OCI-LY3 (cell line): ENCODE measurements around the gene HK2.
A peak's percentile ranks its signal among the peaks of the same experiment; 100 is the strongest.
"Not testable (repeated sequence)": the region's sequence is repeated elsewhere in the genome, so short reads cannot be mapped to it uniquely, and the experiment has no call there.

ENCODE experiments used
- H2AFZ ChIP-seq: fragments of 200-600, 300-600 bp; shearing (Covaris generic); 2 replicates; pipeline ENCODE4 v1.6.0; 2014; ENCODE audit warnings: antibody characterized with exemption, low read depth, low read length
- H3K27ac ChIP-seq: fragments of 200-600, 300-600 bp; sonication (generic); 2 replicates; pipeline ENCODE4 v1.5.1; 2014; ENCODE audit warnings: mild to moderate bottlenecking, low read length, moderate library complexity, mixed read lengths
- H3K27me3 ChIP-seq: fragments of 200-600, 300-600 bp; sonication (generic); 2 replicates; pipeline ENCODE4 v1.6.1; 2014; ENCODE audit warnings: low read depth, low read length, mixed read lengths
- H3K36me3 ChIP-seq: fragments of 200-600, 300-600 bp; sonication (generic); replicated peaks from 2 replicates; pipeline ENCODE3; 2014; ENCODE audit warnings: low read depth, low read length, mixed read lengths
- H3K4me1 ChIP-seq: fragments of 300-600, 200-600 bp; sonication (generic); 2 replicates; pipeline ENCODE4 v1.6.1; 2014; ENCODE audit warnings: low read length, mixed read lengths
- H3K4me2 ChIP-seq: fragments of 200-600, 300-600 bp; sonication (generic); 2 replicates; pipeline ENCODE4 v1.6.1; 2014; ENCODE audit warnings: low read length, mixed read lengths
- H3K4me3 ChIP-seq: fragments of 300-600, 200-600 bp; sonication (generic); 2 replicates; pipeline ENCODE4 v1.5.1; 2014; ENCODE audit warnings: antibody characterized with exemption, mild to moderate bottlenecking, low read length, moderate library complexity
- H3K79me2 ChIP-seq: fragments of 300-600, 200-600 bp; shearing (Covaris generic); 2 replicates; pipeline ENCODE4 v1.6.1; 2014; ENCODE audit warnings: mild to moderate bottlenecking, low read length, mixed read lengths
- H3K9ac ChIP-seq: fragments of 300-600, 200-600 bp; shearing (Covaris generic); 2 replicates; pipeline ENCODE4 v1.6.0; 2014; ENCODE audit warnings: mild to moderate bottlenecking, low read length, moderate library complexity
- H3K9me3 ChIP-seq: fragments of 200-600, 300-600 bp; shearing (Covaris generic); 2 replicates; pipeline ENCODE4 v1.6.1; 2014; ENCODE audit warnings: low read length, mixed read lengths; ENCODE audit not compliant: insufficient read depth
- H4K20me1 ChIP-seq: fragments of 200-600, 300-600 bp; sonication (generic); 2 replicates; pipeline ENCODE4 v1.6.1; 2016; ENCODE audit warnings: low read length, mixed read lengths; ENCODE audit not compliant: insufficient read depth
- EZH2phosphoT487 ChIP-seq: fragments of 200-600 bp; shearing (Covaris generic); IDR thresholded peaks from 2 replicates; pipeline ENCODE4 v1.6.1; 2018; ENCODE audit warnings: antibody characterized with exemption, mixed run types, low read depth
- TF ChIP-seq, protein P1 (sequence below): fragments of 200-600, 300-600 bp; sonication (generic); IDR thresholded peaks from 2 replicates; pipeline ENCODE4 v1.5.1; 2014; ENCODE audit warnings: antibody characterized with exemption, low read length, low read depth

Gene HK2

DNA sequence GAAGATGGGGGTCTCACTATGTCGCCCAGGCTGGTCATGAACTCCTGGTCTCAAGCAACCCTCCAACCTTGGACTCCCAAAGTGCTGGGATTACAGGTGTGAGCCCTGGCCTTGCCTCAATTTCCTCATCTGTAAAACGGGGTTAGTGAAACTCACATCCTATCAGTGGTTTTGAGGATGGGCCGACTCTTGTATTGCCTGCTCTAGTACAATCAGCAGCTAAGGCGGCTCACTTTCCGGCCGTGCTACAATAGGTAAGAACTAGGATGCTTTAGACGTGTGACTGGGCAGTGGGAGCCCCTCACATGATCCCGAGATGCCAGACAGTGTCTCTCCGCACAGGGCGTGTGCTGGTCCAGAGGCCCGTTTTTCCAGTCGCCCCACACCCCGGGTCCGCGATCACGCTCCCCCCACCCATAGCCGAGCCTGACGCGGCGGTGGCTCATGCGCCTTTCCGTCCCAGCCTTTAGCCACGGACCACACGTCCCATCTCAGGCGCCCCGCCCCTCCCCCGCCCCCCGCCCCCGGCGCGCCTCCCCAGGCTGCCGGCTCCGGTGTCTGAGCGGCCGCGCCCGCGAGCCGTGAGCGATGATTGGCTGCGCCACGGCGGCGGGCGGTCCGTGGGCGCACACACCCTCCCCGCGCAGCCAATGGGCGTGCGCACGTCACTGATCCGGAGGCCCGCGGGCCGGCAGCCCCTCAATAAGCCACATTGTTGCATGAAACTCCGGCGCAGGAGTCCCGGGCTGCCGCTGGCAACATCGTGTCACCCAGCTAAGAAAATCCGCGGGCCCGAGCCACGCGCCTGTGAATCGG lies at the start of gene HK2:
Gene HK2 (plus strand): TSS at position 710 of the 816 bp plus-strand sequence. CDS start 454 bp downstream, outside the sequence.
- peak within 1 kb of the TSS; percentile 89 for H3K4me2 ChIP-seq
- H3K27me3 ChIP-seq: no peaks in the 10 kb centered on the region
- H2AFZ ChIP-seq: peak within 1 kb of the TSS; percentile 33; the same call in 1 of the 2 replicates
- H3K4me3 ChIP-seq: peak within 1 kb of the TSS; percentile 88
- peak within 1 kb of the TSS; percentile 84 for H3K9ac ChIP-seq
- peaks cover 30% of the 10 kb centered on the region for H4K20me1 ChIP-seq
- no peaks in the 10 kb centered on the region for H3K9me3 ChIP-seq
- TF ChIP-seq, protein P1, sequence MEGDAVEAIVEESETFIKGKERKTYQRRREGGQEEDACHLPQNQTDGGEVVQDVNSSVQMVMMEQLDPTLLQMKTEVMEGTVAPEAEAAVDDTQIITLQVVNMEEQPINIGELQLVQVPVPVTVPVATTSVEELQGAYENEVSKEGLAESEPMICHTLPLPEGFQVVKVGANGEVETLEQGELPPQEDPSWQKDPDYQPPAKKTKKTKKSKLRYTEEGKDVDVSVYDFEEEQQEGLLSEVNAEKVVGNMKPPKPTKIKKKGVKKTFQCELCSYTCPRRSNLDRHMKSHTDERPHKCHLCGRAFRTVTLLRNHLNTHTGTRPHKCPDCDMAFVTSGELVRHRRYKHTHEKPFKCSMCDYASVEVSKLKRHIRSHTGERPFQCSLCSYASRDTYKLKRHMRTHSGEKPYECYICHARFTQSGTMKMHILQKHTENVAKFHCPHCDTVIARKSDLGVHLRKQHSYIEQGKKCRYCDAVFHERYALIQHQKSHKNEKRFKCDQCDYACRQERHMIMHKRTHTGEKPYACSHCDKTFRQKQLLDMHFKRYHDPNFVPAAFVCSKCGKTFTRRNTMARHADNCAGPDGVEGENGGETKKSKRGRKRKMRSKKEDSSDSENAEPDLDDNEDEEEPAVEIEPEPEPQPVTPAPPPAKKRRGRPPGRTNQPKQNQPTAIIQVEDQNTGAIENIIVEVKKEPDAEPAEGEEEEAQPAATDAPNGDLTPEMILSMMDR: no peak
- no peak for TF ChIP-seq EZH2phosphoT487
- H3K27ac ChIP-seq: peak within 1 kb of the TSS; percentile 64
- peaks cover 49% of the 10 kb centered on the region for H3K79me2 ChIP-seq
- peaks cover 28% of the 10 kb centered on the region for H3K4me1 ChIP-seq
- H3K36me3 ChIP-seq: peaks cover 13% of the 10 kb centered on the region

DNA sequence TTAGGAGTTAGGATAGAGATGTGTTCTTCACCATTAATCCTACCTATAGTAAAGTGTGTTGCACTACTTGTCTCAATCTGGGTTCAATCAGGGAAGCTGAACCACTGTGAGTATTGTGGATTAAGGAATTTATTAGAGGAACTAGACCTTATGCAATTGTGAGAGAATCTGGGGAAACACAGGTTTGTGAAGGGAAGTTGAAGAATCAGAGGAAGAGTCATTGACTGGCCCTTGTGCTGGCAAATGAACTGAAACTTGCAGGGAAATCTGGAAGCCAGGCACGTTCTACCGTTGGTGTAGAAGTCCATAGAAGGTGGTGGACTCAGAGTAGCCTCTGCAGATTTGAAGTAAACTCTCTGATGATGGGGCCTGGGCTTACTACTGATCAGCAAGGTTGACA lies 44.7 kb upstream of the HK2 start:
- Histone ChIP-seq H2AFZ (no peak overlapping the region), H3K4me2 (no peak overlapping the region), H3K9ac (no peak overlapping the region), H4K20me1 (no peaks in the 10 kb centered on the region), H3K9me3 (no peaks in the 10 kb centered on the region), H3K36me3 (no peaks in the 10 kb centered on the region), H3K27me3 (peaks cover 4% of the 10 kb centered on the region; the same call in 1 of the 2 replicates), H3K79me2 (no peaks in the 10 kb centered on the region), H3K27ac (no peak overlapping the region), H3K4me1 (no peaks in the 10 kb centered on the region), H3K4me3 (no peak overlapping the region)
- TF ChIP-seq EZH2phosphoT487: no peak

DNA sequence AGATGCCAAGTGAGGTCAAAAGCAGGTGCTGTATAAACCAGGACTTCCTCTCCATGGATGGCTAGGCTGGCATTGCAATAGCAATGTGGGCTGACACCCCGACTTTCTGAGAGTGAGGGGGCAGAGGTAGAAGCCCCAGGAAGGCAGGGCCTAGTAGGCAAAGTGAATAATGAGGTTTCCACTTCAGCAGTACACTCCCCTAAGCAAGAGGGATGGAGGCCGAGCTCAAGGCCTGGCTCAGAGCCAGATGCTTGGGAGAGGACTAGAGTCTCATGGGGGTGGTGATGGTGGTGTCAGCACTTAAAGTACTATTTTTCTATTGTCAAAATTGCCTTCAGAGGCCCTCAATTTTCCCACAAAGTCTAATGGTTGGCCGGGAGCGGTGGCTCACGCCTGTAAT lies 41.6 kb upstream of the HK2 start:
- Histone ChIP-seq H3K9me3 (no peaks in the 10 kb centered on the region), H2AFZ (no peak overlapping the region), H3K4me2 (no peak overlapping the region), H3K4me3 (no peak overlapping the region), H3K79me2 (no peaks in the 10 kb centered on the region), H3K27ac (no peak overlapping the region), H3K9ac (no peak overlapping the region), H4K20me1 (no peaks in the 10 kb centered on the region), H3K36me3 (no peaks in the 10 kb centered on the region), H3K4me1 (no peaks in the 10 kb centered on the region), H3K27me3 (no peaks in the 10 kb centered on the region)
- TF ChIP-seq, protein P1: no peak
- no peak for TF ChIP-seq EZH2phosphoT487

DNA sequence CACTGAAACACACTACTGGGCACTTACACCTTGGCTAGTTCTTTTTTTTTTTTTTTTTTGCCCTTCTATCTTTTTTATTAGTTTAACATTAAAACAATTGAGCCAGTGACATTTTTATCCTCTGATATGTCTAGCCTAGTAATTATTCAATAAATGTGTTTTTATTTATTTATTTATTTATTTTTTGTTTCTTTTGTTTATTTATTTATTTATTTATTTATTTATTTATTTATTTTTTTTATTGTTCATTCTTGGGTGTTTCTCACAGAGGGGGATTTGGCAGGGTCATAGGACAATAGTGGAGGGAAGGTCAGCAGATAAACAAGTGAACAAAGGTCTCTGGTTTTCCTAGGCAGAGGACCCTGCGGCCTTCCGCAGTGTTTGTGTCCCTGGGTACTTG lies 39.0 kb upstream of the HK2 start:
- H3K79me2 ChIP-seq, H3K36me3 ChIP-seq, H3K4me1 ChIP-seq, H3K4me2 ChIP-seq, H3K4me3 ChIP-seq, H2AFZ ChIP-seq, H3K27me3 ChIP-seq, H4K20me1 ChIP-seq, H3K9ac ChIP-seq, H3K27ac ChIP-seq, H3K9me3 ChIP-seq: not testable (repeated sequence)

DNA sequence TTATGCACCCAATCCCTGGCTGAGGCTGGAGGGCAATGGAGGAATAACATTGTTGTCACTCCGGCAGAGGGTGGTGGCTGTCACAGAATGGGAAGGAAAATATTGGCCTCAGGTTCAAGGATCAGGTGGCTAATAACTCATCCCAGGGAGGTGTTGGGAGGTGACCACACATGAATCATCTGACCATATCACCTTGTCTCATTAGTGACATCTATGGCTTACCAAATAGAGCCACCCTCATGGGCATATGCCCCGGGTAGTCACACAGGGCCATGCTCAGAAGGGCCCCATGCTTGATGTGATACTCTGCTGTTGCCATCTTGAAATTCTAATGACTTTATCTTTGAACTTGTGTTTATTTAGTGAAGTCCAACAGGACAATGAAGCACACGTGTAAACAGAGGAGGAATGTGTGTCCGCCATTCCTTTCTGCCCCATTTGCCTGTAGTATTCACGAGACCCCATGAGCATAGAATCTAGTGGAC lies 27.5 kb upstream of the HK2 start:
- Histone ChIP-seq H3K27me3 (peaks cover 16% of the 10 kb centered on the region), H3K4me1 (no peaks in the 10 kb centered on the region), H3K9me3 (no peaks in the 10 kb centered on the region), H3K27ac (no peak overlapping the region), H2AFZ (no peak overlapping the region), H3K9ac (no peak overlapping the region), H4K20me1 (no peaks in the 10 kb centered on the region), H3K36me3 (no peaks in the 10 kb centered on the region), H3K4me3 (no peak overlapping the region), H3K4me2 (no peak overlapping the region), H3K79me2 (no peaks in the 10 kb centered on the region)
- no peak for TF ChIP-seq EZH2phosphoT487
- TF ChIP-seq, protein P1: no peak
